ENCODE results near the gene TRIM8. TPM values are rescaled to one million over a fixed set of nuclear protein-coding genes. Genes with fewer than 3 reads are reported as not detected.

Gene TRIM8
- total RNA-seq, 1 donor from 2014 or later = 49.2 TPM

GRCh38 chr10:102616066-102616770, 28.1 kb upstream of the TRIM8 start:
- peak; percentile 50 for DNase-seq

DNA sequence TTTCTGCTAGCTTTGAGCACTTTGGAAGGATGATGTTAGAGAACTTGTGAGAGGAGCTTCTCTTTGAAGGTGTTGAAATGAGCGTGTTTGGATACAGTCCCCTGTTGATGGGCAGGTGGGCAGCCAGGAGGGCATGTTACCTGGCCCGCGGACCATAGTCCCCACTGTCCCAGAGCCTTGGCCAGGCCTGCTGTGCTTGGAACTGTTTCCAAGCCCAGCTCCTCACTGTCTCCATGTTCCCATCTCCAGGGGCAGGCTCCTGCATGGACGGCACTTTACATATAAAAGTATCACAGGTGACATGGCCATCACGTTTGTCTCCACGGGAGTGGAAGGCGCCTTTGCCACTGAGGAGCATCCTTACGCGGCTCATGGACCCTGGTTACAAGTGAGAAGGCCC, 27.2 kb upstream of the TRIM8 start:
- DNase-seq = no peak

DNA sequence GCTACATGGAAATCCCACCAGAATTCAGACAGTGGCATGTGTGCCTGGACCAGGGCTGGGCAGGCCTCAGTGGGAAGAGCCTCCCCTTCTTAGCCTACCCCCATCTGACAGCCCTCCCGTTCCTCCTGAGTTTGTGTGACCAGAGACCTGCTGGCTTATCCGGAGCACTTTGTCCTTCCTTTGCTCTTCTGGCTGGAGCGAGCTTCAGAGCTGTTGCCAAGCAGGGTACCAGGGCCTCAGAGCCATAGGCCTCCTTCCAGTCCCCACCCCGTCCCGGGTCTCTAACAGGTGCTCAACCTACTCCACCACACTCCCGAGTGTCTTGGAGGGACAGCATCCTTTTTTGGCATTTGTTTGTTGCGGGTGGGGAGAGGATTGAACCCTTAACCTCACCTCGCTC, 26.5 kb upstream of the TRIM8 start:
- DNase-seq = no peak

GRCh38 chr10:102619281-102619981, 24.8 kb upstream of the TRIM8 start:
- no peak for DNase-seq

GRCh38 chr10:102620138-102620590, 24.1 kb upstream of the TRIM8 start:
- DNase-seq = no peak

DNA sequence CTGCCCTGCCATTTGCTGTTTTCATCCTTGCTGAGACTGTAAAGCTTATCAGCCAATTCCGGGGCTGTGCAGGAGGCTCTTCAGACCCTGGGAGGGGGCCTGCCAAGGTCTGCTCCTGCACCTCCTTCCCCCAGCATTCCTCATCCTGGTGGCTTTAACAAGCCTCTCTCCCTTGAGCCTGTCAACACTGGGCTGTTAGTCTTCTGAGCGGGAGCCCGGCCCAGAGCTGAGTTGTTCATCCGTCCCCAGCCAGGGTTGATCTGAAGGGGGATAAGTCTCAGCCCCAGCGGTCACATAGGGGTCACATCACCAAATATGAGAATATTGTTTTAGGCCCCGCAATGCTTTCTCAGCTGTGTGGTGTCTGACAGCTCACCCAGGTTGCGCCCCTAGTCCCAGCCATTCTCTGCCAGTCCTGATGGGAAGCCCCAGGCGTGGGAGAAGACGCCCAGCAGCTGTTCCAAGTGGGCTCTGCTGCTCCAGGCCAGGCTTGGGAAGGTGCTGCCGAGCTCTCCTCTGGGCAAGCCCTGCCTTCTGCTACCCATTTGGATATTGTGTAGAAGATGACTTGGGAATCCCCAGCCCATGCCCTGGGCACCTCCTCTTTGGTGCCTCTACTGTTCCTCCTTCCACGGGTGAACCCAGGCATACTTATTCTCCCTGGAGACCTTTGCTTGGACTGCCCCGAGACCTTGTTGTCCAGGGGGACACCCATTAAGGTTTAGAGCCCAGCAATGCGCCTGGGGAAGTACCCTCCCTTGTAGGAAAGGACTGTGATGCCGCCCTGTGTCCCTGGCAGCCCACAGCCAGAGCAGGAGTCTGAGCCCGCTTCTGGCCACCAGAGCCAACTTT, 23.5 kb upstream of the TRIM8 start:
- DNase-seq = no peak

- no peak for DNase-seq
Observed at GRCh38 chr10:102621443-102622325, 22.6 kb upstream of the TRIM8 start.

GRCh38 chr10:102624094-102624493, 20.2 kb upstream of the TRIM8 start:
- no peak for DNase-seq

GRCh38 chr10:102624751-102625645, 19.3 kb upstream of the TRIM8 start:
- DNase-seq = no peak

GRCh38 chr10:102626026-102626685, 18.1 kb upstream of the TRIM8 start:
- no peak for DNase-seq

- no peak for DNase-seq
Observed at GRCh38 chr10:102627291-102627735, 17.0 kb upstream of the TRIM8 start.

DNA sequence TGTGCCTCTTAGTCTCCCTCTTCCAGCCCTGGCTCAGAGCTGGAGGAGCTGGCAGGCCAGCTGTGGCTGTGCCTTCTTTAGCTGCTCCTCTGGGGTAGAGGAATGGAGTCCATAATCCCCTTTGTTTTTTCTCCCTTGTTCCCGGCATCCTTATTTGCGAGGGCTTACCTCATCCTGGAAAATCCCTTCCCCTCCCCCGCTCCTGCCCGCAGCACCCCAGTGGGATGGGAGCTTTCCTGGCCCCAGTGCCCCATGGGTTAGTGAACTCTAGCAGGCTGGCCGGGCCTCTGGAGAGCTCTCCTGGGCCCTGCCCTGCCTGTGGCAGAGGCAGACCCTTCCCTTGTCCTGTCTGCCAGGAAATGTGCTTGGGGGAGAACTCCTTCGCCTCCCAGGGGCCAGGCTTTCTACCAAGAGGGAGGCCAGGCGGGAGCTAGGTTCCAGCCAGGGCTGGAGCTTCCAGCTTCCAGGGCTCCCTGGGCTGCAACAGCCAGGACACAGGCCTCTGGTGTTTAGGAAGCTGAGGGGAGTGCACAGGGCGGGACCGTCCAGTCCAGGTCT, 16.5 kb upstream of the TRIM8 start:
- DNase-seq = no peak

GRCh38 chr10:102628451-102628911, 15.8 kb upstream of the TRIM8 start:
- no peak for DNase-seq

- no peak for DNase-seq
Observed at GRCh38 chr10:102629661-102630614, 14.3 kb upstream of the TRIM8 start.

DNA sequence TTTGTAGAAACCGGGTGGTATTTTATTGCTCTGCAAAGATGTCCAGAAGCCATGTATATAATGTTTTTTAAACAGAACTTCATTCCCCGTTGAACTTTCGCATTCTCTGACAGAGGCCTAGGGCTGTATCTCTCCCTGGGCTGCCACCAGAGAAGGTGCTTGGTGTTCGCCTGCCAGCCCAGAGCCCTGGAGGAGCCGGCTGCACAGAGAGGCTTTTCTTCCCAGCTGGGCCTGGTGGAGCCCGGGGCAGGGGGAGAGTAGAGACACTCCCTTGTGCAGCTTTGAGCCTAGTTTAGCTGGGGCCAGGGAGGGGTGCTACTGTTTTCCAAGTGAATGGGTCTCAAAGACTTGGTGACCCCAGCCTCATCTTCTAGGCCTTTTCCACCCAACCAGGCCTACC, 13.6 kb upstream of the TRIM8 start:
- no peak for DNase-seq

DNA sequence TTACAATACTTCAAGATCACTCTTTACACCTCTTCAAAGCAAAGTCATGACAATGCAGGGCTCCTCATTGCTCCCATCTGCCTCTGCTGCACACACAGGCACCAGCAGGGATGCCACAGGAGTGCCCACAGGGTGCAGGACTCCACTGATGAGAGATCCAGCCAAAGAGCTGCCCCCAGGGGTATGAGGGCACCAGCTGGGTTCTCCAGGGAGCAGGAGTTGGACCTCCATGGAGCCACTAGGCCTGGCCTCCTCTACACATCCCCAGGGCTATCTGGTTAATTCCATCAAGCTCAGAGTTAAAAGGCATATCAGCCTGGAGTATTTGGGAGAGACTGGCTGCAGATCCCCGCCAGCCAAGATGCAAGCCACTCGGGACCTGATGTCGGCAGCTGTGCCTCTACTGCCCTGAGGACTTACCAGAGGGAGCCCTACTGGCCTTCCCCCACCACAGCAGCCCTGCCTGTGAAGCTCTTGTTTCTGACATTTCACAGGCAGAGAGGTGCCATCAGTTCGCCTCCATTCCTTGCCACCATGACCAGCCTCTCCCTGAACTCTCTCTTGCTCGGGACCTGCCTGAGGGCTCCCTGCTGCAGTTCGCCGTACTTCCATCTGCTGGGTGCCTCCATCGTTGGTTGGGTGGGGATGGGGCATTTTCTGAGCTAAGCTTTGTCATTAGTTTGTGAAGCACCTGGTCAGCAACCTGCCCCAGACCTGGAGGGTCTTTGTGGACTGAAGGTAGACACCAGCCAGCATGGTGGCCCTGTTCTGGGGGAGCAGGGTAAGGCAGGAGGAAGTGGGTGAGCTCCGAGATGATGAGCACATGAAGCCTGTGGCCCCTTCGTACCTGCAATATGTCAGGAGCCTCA, 12.5 kb upstream of the TRIM8 start:
- DNase-seq = no peak

DNA sequence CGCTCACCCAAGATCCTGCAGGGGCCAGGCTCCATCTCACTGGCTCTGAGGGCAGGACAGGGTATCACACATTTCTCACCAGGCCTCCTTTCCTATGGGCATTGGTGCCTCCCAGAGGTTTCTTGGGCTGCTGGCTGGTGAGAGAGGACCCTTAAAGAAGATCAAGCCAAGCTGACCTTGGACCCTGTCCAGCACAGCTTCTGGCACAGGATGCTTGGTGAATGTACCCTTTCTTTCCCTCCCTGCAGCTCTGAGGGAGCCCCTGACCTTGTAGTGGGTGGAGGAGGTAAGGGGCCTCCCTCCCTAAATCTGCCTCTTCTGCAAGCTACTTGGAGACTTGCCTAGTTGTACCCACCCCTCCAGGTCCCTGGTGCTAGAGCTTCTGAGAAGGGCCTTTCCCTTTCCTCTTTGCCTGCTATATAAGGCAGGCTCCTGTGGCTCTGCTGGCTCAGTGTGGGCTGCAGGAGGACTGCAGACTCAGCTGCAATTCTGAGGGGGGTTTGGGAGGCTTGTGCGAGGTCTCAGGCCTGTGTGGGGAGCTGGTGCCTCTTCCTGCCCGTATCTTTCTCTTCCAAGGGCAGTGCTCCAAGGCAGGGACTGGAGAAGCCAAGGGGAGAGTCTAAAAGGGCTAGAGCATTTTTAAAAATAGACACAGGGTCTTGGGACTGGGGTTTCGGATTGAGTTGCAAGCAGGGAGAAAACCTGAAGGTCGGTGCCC, 11.7 kb upstream of the TRIM8 start:
- DNase-seq = peak; percentile 55

Data from skin of body (tissue), 2 donors.